ENCODE results near the gene TRAK1.

The TRAK1 gene

GRCh38 chr3:42148086-42148848, 57.1 kb downstream of the TRAK1 start:
- in situ Hi-C loops (cut with MboI; ENCODE audit: low sequenced_read_pairs) = no loop called here

- in situ Hi-C loops (cut with MboI; ENCODE audit: low sequenced_read_pairs) = no loop called here
Measured at GRCh38 chr3:42148982-42149432, 57.9 kb downstream of the TRAK1 start.

GRCh38 chr3:42149532-42149931, 58.4 kb downstream of the TRAK1 start:
- in situ Hi-C loops (cut with MboI; ENCODE audit: low sequenced_read_pairs) = no loop called here

- in situ Hi-C loops (cut with MboI; ENCODE audit: low sequenced_read_pairs) = no loop called here
Measured at GRCh38 chr3:42149975-42150374, 58.8 kb downstream of the TRAK1 start.

- in situ Hi-C loops (cut with MboI; ENCODE audit: low sequenced_read_pairs) = no loop called here
Measured at GRCh38 chr3:42151596-42152168, 60.5 kb downstream of the TRAK1 start.

- in situ Hi-C loops (cut with MboI; ENCODE audit: low sequenced_read_pairs) = no loop called here
Measured at GRCh38 chr3:42152193-42152592, 61.0 kb downstream of the TRAK1 start.

GRCh38 chr3:42153039-42153438, 61.9 kb downstream of the TRAK1 start:
- in situ Hi-C loops (cut with MboI; ENCODE audit: low sequenced_read_pairs) = no loop called here

- in situ Hi-C loops (cut with MboI; ENCODE audit: low sequenced_read_pairs) = no loop called here
Measured at GRCh38 chr3:42157540-42158538, 66.7 kb downstream of the TRAK1 start.

DNA sequence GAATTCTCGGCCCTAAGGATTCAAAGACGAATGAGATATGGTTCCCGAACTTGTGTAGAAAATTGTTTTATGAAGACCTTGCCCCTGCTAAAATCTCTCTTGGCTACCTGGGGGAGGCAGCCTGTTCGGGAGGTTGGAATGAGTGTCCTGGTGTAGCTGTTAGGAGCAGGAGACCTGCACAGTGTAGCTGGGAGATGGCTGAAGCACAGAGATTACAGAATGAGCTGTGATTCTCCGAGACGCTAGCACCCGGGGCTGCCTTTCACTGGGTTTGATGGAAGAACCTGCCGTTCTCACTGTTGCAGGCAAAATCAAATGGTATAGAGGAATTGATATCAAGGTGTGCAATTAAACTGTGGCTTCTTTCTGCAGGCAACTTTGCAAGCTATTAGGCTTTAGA, 68.0 kb downstream of the TRAK1 start:
- in situ Hi-C loops (cut with MboI; ENCODE audit: low sequenced_read_pairs) = no loop called here

- in situ Hi-C loops (cut with MboI; ENCODE audit: low sequenced_read_pairs) = no loop called here
Measured at GRCh38 chr3:42159706-42160472, 68.7 kb downstream of the TRAK1 start.

- in situ Hi-C loops (cut with MboI; ENCODE audit: low sequenced_read_pairs) = no loop called here
Measured at GRCh38 chr3:42161050-42161935, 70.1 kb downstream of the TRAK1 start.

GRCh38 chr3:42162462-42162861, 71.3 kb downstream of the TRAK1 start:
- in situ Hi-C loops (cut with MboI; ENCODE audit: low sequenced_read_pairs) = no loop called here

DNA sequence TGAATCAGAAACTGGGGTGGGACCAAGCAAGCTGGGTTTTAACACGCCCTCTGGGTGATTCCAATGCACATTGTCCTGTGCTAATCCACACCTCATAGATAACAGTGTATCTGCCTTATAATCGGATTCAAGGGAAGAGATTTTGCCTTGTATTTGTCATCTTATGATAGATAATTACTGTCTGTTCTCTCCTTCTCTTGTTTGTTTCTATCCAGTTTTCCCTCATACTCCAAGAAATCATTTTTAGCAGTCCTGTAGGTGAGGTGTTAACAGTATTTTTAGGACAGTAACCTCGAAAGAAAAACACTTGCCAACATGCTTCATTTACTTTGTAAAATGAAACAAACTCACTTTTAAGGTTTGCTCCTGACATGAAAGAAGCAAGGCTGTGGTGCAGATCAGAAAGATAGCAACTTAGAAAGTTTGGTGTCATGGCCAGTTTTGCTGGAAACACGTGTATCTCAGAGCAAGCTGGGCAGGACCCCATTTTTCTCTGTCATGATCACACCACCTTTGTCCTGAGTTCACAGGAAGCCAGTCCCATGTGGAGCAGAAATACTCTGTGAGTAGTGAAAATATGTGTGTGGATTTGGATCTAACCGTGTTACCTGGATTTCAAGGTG, 72.6 kb downstream of the TRAK1 start:
- in situ Hi-C loops (cut with MboI; ENCODE audit: low sequenced_read_pairs) = no loop called here

GRCh38 chr3:42164656-42165055, 73.5 kb downstream of the TRAK1 start:
- in situ Hi-C loops (cut with MboI; ENCODE audit: low sequenced_read_pairs) = no loop called here

DNA sequence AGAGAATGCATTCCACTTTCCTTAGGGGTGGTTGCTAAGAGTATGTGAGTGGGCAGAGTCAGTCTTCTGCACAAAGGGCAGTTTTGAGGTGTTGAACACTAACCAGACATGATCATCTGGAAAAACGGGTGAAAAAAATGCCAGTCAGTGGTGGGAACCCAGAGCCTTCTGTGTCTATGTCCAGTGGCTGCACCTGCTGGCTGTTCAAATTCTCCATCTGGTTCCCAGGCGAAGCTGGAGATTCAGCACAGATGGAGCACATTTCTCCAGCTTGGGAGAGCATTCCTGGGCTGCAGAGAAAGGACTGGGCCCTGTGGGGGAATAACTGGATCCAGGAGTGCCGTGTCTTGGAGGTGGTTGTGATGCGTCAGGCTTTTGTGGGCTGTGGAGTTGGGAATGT, 74.1 kb downstream of the TRAK1 start:
- in situ Hi-C loops (cut with MboI; ENCODE audit: low sequenced_read_pairs) = no loop called here

DNA sequence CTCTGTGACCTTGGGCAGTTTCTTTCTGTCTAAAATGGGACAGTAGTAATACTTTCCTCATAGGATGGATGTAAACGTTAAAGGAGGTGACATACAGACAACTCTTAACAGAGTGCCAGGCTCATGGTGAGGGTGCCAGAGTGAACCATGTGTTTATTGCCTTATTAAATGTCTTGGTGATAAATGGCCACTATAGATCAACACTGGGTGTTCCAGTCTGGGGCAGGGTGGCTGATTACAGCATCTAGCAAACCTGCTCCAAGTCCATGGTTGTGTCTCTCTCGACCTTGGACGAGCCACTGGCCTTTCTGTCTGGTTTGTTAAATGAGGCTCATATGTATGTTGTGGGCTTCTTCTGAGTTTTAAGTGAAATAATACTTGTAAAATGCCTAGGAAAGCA, 75.1 kb downstream of the TRAK1 start:
- in situ Hi-C loops (cut with MboI; ENCODE audit: low sequenced_read_pairs) = no loop called here

DNA sequence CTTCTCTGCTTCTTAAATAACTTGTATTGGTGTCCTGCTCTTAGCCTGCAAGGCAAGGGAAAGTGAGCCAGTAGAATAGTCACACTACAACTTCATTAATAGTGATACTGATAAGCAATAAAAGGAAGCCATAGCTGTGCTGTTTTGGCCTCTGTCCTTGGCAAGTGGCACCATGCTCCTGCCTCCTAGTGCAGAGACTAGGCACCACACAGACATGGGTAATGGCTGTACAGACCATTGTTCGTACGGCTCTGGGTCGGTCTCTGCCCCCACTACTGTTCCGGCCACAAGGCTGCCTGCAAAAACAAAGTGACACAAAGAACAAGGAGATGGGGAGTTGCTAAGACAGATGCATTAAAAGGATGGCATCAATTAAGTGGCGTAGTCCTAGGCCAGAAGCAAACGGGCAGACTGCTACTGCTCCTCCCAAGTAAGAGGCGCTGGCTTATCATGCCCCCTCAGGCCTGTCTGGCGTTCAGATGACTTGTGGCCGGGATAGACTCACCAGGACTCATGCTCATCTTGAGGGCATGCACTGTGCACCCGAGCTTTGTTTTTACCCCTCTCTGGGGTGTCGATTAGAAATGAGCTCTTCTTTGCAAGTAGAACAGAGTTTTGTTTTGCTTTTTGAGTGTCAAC, 75.6 kb downstream of the TRAK1 start:
- in situ Hi-C loops (cut with MboI; ENCODE audit: low sequenced_read_pairs) = no loop called here

GRCh38 chr3:42169579-42170120, 78.5 kb downstream of the TRAK1 start:
- in situ Hi-C loops (cut with MboI; ENCODE audit: low sequenced_read_pairs) = no loop called here

Data from HL-60/S4 (cell line).